WERI-Rb-1 (cell line): Measurements from ENCODE around the gene DUOXA2.

Experiments used
- DNase-seq: peaks from one replicate; pipeline ENCODE4 v3.0.0-alpha.2; 2020
- H3K27ac ChIP-seq: fragments of 250-450 bp; sonication (Bioruptor Pico); 2 replicates; pipeline ENCODE4 v1.5.1; 2020; ENCODE audit warnings: mild to moderate bottlenecking, moderate library complexity
- H3K27me3 ChIP-seq: fragments of 250-450 bp; sonication (Bioruptor Pico); 2 replicates; pipeline ENCODE4 v1.5.1; 2021; ENCODE audit warnings: mild to moderate bottlenecking, low read depth, moderate library complexity; ENCODE audit not compliant: insufficient read depth, severe bottlenecking
- H3K36me3 ChIP-seq: fragments of 250-450 bp; sonication (Bioruptor Pico); 2 replicates; pipeline ENCODE4 v1.5.1; 2020; ENCODE audit warnings: mild to moderate bottlenecking, moderate library complexity
- H3K4me3 ChIP-seq: 2 replicates; pipeline ENCODE4 v1.5.1; 2011; ENCODE audit warnings: low read depth, mild to moderate bottlenecking, control low read depth, low read length
- H3K9me3 ChIP-seq: fragments of 250-450 bp; sonication (Bioruptor Pico); 2 replicates; pipeline ENCODE4 v1.5.1; 2021; ENCODE audit warnings: mild to moderate bottlenecking, moderate library complexity; ENCODE audit not compliant: severe bottlenecking
- TF ChIP-seq, protein P1 (sequence below): IDR thresholded peaks from 2 replicates; pipeline ENCODE4 v1.5.1; 2011; ENCODE audit warnings: low read depth, mild to moderate bottlenecking, control low read depth, inconsistent platforms, low read length

The DUOXA2 gene

DNA sequence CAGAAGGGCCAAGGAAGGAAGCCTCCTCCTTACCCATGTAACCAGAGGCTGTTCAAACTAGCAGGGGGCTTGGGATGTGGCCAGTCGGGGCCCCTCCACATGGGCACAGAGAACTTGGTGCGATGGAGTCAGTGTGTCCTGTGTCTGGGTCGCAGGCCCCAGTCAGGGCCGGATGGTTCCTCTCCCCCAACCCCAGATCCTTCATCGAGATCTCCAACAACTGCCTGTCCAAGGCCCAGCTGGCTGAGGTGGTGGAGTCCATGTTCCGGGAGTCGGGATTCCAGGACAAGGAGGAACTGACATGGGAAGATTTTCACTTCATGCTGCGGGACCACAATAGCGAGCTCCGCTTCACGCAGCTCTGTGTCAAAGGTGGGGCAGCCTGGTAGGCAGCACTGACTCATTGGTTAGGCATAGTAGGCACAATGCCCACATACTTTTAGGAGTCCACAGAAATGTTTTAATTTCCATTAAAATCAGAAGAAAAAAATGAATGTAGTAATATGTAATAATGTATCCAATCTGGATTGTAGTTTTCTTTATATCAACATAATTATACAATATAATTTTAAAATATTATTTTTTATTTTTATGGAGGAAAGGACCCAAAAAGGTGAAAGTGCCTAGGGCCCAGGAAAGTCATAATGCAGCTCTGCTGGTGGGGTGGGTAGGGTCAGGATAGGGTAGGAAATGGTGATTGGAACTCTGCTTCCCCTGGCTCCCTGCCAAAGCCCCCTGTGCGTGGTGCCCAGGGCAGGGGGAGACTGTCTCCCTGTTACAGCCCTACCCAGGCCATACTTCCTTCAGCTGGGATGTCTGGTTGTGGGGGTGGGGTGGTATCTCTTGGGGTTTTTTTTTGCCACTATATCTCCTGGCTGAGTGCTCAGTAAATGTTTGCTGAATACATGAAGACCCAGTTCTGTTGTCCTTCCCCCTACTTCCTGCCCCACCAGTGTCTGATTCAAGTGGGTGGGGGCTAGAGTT is 34.2 kb downstream of the DUOXA2 start:
- Histone ChIP-seq H3K27ac (no peak overlapping the region), H3K4me3 (no peak overlapping the region), H3K27me3 (no peaks in the 10 kb centered on the region), H3K36me3 (no peaks in the 10 kb centered on the region), H3K9me3 (no peaks in the 10 kb centered on the region)
- TF ChIP-seq, protein P1, sequence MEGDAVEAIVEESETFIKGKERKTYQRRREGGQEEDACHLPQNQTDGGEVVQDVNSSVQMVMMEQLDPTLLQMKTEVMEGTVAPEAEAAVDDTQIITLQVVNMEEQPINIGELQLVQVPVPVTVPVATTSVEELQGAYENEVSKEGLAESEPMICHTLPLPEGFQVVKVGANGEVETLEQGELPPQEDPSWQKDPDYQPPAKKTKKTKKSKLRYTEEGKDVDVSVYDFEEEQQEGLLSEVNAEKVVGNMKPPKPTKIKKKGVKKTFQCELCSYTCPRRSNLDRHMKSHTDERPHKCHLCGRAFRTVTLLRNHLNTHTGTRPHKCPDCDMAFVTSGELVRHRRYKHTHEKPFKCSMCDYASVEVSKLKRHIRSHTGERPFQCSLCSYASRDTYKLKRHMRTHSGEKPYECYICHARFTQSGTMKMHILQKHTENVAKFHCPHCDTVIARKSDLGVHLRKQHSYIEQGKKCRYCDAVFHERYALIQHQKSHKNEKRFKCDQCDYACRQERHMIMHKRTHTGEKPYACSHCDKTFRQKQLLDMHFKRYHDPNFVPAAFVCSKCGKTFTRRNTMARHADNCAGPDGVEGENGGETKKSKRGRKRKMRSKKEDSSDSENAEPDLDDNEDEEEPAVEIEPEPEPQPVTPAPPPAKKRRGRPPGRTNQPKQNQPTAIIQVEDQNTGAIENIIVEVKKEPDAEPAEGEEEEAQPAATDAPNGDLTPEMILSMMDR = no peak
- DNase-seq = no peak

DNA sequence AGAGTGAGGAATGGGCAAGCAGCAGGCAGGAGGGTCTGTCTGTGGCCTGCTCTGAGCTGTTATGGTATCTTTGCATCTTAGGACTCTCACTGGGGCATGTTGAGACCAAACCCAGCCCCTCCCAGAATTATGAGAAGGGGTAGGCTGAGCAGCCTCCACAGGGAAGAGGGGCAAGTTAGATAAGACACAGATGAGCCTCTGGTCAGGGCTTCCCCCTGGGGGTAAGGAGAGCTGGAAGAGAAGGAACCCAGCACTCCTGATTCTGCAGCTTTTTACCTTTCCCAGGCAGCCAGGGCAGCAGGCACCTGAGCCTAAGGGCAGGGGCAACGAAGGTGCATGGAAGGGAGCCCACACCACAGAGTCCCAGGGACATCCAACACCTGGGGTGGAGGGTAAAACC is 34.9 kb downstream of the DUOXA2 start:
- H3K27me3 ChIP-seq = no peaks in the 10 kb centered on the region
- H3K4me3 ChIP-seq = no peak overlapping the region
- TF ChIP-seq, protein P1 = no peak
- no peak overlapping the region for H3K27ac ChIP-seq
- no peaks in the 10 kb centered on the region for H3K9me3 ChIP-seq
- DNase-seq = no peak
- no peaks in the 10 kb centered on the region for H3K36me3 ChIP-seq

GRCh38 chr15:45150481-45150880 is 36.4 kb downstream of the DUOXA2 start:
- no peaks in the 10 kb centered on the region for H3K27me3 ChIP-seq
- TF ChIP-seq, protein P1 = no peak
- H3K36me3 ChIP-seq = no peaks in the 10 kb centered on the region
- DNase-seq = no peak
- H3K27ac ChIP-seq = no peak overlapping the region
- no peaks in the 10 kb centered on the region for H3K9me3 ChIP-seq
- H3K4me3 ChIP-seq = no peak overlapping the region

DNA sequence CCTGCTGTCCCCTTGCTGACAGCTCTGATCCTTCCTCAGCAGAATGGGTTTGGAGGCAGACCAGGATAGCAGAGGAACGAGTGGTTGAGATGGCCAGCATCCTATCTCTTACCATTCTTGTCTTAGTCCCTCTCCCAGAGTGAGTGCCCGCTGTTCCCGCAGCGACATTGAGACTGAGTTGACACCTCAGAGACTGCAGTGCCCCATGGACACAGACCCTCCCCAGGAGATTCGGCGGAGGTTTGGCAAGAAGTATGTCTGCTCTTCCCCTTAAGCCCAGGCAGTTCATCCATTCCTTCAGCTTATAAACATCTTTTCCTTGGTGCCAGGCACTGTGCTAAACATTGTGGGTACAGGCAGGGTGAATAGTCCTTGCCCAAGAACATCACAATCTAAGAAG is 36.9 kb downstream of the DUOXA2 start:
- DNase-seq = no peak
- H3K27ac ChIP-seq = no peak overlapping the region
- H3K27me3 ChIP-seq = no peaks in the 10 kb centered on the region
- TF ChIP-seq, protein P1 = no peak
- no peaks in the 10 kb centered on the region for H3K9me3 ChIP-seq
- no peaks in the 10 kb centered on the region for H3K36me3 ChIP-seq
- no peak overlapping the region for H3K4me3 ChIP-seq

- Histone ChIP-seq H3K36me3 (no peaks in the 10 kb centered on the region), H3K4me3 (no peak overlapping the region), H3K27ac (no peak overlapping the region), H3K27me3 (no peaks in the 10 kb centered on the region), H3K9me3 (no peaks in the 10 kb centered on the region)
- DNase-seq = no peak
- TF ChIP-seq, protein P1 = no peak
Observed at GRCh38 chr15:45151998-45152828, 38.1 kb downstream of the DUOXA2 start.
